ENCODE data around the gene TBX21.

The TBX21 gene

DNA sequence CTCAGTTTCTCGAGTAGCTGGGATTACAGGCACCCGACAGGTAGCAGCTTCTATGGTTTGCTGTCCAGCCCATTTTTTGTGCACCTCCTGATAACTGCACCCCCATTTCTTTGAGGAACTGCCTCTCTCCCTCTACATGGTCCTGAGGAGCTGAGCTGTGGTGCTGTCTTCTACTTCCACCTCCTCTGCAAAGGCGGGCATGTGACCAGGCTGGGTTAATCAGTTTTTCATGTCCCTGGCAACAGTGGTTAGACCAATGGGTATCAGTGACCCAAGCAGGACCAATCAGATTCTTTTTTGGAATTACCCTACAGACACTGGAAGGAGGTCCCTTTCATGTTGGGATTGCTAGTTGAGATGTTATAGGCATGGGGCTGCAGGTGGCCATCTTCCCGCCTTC, 41.3 kb downstream of the TBX21 start:
- no peak for DNase-seq (ENCODE audit: low read depth in 2 of 2)

DNA sequence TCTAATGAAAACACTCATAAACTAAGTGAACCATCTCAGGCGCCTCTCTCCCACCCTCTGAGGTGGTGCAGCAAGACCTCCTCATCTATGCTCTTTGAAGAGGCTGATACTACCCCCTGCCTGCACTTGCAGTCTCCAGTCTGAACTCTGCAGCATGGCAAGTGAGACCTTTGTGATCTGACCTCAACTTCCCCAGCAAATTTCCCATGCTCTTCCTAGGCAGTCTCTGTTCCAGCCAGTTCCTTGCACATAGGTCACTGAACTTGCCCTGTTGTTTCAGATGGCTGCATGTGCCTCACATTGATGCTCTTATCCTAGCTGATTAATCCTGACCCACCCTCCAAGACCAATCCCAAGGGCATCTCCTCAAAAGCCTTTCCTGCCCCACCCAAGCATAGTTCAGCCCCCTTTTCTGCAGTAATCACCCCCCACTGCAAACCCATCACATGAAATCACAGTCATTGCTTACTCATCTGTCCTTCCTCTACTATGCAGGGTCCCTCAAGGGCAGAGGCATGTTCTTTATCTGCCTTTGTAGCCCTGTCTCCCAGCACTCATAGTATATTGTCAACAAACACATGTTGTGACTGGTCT, 42.0 kb downstream of the TBX21 start:
- no peak for DNase-seq (ENCODE audit: low read depth in 2 of 2)

DNA sequence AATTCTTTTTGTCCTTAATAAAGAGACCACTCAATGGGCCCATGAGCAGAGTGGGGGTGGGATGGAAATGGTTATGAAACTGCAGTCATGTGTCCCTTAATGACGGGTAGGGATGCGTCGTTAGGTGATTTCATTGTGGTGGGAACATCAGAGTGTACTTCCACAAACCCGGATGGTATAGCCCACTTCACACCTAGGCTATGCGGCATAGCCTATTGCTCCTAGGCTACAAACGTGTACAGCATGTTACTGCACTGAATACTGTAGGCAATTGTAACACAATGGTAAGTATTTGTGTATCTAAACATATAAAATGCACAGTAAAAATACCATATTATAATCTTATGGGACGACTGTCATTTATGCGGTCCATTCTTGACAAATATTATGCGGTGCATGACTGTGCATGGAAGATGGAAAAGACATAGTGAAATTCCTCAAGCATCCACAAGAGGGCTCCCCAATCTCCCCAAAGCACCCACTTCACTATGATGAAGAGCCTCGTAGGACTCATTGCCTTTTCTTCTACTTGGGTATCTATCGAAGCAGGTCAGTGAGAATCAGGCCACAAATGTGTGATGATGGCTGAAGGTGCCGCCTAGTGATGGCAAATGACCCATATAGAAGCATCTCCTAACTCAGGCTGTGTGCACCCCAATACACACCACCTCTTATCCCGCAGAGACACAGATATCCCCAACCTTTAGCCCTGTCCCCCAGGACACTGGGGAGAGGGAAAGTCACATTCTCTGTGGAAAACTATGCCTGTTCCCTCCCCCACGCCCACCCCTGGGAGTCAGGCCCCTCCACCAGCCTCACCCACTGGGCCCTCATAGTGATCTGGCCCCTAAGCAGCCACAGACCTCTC, 43.5 kb downstream of the TBX21 start:
- DNase-seq (ENCODE audit: low read depth in 2 of 2): peak in 1 of 2 experiments; percentile 14

DNA sequence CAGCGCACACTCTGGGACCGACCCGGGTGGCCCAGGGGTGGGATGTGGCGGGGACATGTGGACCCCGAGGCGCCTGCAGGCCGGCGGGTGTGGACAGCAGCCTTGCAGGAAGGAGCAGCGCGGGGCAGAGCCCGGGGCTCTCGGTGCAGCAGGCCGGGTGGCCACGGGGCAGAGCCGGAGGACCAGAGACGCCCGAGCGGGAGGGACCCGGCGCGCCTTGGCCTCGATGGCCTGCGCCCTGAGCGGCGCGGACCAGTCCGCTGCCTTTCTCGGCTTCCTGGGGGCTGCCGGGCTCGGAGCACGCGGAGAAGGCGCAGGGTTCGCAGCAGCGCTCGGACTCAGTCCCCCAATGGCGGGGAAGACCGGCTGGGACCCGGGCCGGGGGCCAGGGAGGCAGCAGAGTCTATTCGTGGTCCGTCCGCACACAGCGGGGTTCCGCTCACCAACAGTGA, 45.2 kb downstream of the TBX21 start:
- no peak for DNase-seq (ENCODE audit: low read depth in 2 of 2)

DNA sequence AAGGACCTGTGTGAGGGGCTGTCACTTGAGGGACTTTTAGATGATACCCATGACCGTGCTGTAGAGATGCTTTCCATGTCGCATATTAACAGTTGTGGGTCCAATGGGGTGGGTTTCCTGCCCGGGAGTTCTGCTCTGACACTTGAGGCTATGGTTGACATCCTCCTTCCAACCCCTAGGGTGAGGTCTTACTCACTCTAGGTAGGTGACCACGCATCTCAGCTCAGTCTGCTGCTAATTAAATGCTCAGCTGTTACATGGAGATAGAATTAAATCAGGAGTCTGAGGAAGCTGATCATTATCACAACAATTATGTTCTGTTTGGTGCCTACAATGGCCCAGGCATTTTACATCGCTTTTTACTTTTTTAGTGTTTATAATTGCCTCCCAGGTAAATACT, 48.4 kb downstream of the TBX21 start:
- DNase-seq (ENCODE audit: low read depth in 2 of 2): no peak

DNA sequence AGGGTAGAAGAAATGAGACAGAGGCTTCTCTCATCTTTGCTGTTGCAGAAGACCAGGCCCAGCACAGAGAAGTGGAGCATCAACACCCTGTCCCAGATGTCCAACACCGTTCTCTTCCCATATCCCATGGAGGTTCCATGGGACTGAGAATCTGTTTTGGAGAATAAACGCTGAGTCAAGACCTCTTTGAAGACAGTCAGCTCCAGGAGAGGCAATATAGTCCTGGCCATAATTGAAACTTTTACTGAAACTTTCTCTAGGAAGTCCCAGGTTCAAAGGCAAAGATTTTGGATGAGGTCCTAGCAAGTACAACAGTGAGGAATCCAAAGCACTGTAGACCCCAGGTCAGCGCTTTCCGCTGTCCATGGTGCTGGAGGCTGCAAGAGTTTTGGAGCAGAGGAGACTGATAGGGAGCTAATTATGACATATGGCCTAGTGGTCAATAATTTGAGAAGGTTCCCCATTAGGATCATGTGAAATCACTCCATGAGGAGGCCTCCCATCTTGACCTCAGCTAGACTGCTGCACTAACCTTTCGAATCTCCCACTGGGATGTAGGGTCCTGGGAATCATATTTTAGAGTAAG, 52.6 kb downstream of the TBX21 start:
- DNase-seq (ENCODE audit: low read depth in 2 of 2): no peak

DNA sequence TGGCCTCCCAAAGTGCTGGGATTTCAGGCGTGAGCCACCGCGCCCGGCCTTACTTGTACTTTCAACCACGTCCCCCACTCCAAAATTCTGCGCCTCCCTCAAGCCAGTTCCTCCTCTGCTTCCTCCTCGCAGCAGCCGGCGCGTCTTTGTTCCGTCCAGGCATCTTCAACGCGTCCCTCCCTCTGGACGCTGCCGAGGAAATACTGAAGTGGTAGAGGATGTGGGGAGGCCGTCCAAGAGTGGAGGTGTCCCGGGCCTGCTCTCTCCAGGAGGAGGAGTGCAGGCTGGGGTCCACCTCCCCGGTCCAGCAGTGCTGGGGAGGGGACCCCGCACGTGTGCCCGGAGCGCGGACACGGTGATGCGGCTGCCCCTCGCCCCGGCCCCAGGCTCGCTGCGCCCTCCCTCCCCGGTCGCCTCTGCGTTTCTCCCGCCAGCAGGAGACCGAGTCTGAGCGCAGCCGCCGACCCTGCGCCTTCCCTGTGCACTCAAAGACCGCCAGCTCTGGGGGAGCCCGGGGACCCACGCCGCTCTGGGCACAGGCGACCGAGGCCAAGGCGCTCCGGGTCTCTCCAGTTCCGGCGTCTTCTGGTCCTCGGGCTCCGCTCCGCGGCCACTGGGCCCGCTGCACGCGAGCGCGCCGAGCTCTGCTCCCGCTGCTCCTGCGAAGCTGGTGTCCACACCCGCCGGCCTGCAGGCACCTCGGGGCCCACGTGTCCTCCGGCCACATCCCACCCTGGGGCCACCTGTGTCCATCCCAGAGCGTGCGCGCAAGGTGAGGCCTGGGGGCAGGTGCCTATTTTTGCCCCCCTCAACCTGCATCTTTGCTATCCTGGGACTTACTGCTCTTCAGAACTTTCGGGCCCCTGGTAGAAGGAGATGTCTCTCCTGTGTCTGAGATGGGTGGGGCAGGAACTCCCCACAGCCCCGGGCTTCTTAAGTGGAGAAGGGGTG, 56.9 kb downstream of the TBX21 start:
- peak; percentile 23 to 49 for DNase-seq (ENCODE audit: low read depth in 2 of 2)

DNA sequence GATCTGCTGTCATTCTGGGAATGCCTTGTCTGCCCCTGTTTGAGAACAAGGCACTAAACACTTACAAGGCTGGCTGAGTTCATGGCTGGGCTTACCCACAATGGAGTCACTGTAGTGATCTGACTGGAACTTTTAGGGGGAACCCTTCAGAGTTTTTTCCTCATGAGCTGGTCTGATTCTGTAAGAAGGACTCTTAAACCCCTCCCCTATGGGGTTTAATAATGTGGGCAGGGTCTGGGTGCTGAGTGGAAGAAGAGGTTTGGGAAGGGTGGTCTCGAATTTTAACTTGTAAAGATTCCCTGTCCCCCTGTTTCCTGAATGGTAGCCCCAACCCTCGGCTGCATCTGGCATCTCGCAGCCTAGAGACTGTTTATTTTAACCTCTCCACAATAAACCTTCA, 58.0 kb downstream of the TBX21 start:
- no peak for DNase-seq (ENCODE audit: low read depth in 2 of 2)

DNA sequence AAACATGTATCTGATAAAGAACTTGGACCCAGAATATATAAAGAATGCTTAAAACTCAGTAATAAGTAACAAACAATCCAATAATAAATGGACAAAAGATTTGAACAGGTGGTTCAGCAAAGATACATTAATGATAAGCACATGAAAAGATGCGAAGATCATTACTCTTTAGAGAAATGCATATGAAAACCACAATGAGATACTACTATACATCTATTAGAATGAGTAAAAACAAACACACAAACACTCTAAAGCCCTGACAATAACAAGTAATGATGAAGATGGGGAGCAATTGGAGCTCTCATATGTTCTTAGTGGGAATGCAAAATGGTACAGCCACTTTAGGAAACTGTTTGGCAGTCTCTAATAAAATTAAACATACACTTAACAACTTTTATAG, 59.4 kb downstream of the TBX21 start:
- DNase-seq (ENCODE audit: low read depth in 2 of 2): no peak

DNA sequence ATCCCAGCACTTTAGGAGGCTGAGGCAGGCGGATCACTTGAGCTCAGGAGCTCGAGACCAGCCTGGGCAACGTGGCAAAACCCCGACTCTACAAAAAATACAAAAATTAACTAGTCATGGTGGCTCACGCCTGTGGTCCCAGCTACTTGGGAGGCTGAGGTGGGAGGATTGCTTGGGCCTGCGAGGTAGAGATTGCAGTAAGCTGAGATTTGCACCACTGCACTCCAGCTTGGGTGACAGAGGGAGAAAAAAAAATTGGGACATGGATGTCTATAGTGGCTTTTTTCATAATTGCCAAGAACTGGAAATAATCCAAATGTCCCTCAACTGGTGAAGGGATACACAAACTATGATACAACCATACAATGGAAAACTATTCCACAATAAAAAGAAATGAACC, 59.9 kb downstream of the TBX21 start:
- no peak for DNase-seq (ENCODE audit: low read depth in 2 of 2)

All from stimulated activated CD4-positive, alpha-beta T cell treated with anti-CD3 and anti-CD28 coated beads, Interleukin-12 subunit alpha, Interleukin-12 subunit beta, amount 100 ng/mL, for 24 hours (primary cell).